Measurements from ENCODE around the gene PRG3.
A peak's percentile ranks its signal among the peaks of the same experiment; 100 is the strongest.

Gene PRG3

DNA sequence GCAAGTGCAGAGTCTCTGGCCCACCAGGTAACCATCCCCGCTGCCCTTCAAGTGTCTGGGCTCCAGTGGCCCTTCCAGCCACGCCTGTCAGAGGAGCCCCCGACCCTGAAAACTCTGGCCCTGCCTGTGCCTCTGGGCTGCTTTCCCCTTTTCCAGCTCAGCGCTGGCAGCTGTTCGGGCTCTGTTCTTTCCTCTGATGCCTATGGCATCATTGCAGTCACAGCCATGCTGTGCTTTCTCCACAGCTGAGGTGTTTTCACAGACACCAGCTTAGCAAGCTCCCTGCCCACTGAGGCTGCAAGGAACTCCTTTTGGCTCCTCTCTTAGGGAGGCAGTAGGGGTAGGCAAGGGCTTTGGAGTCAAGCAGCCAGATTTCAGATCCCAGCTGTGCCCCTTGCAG, 21.6 kb downstream of the PRG3 start:
- H3K4me3 Mint-ChIP-seq: no peak overlapping the region
- H3K36me3 Mint-ChIP-seq (ENCODE audit: low read depth): no peaks in the 10 kb centered on the region
- no peaks in the 10 kb centered on the region for H3K9me3 Mint-ChIP-seq
- H3K4me1 Mint-ChIP-seq: peaks cover 41% of the 10 kb centered on the region
- H3K27me3 Mint-ChIP-seq (ENCODE audit: low read depth, poor library complexity): peaks cover 17% of the 10 kb centered on the region
- TF ChIP-seq, protein P1, sequence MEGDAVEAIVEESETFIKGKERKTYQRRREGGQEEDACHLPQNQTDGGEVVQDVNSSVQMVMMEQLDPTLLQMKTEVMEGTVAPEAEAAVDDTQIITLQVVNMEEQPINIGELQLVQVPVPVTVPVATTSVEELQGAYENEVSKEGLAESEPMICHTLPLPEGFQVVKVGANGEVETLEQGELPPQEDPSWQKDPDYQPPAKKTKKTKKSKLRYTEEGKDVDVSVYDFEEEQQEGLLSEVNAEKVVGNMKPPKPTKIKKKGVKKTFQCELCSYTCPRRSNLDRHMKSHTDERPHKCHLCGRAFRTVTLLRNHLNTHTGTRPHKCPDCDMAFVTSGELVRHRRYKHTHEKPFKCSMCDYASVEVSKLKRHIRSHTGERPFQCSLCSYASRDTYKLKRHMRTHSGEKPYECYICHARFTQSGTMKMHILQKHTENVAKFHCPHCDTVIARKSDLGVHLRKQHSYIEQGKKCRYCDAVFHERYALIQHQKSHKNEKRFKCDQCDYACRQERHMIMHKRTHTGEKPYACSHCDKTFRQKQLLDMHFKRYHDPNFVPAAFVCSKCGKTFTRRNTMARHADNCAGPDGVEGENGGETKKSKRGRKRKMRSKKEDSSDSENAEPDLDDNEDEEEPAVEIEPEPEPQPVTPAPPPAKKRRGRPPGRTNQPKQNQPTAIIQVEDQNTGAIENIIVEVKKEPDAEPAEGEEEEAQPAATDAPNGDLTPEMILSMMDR (IDR thresholded peaks at IDR 0.05): no peak
- H3K27ac Mint-ChIP-seq: peak overlapping the region; percentile 54
- DNase-seq: no peak

DNA sequence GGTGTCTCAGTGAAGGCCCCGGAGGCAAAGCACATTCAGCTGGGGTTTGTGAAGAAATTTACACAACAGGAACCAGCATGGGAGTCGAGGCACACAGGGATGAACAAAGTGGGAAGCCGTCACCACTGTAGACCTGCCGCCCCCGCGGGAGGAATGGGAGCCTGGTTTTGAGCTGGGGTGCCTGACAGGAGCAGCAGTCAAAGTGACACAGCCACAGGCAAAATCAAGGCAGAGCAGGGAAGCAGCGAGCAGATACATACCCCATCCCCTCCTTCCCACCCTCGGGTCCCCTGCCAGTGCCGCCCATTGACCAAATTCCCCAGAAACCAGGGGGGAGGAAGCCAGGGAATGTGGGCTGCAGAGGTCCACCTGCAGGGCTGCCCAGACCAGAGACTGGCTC, 22.0 kb downstream of the PRG3 start:
- TF ChIP-seq, protein P1 (IDR thresholded peaks at IDR 0.05): no peak

DNA sequence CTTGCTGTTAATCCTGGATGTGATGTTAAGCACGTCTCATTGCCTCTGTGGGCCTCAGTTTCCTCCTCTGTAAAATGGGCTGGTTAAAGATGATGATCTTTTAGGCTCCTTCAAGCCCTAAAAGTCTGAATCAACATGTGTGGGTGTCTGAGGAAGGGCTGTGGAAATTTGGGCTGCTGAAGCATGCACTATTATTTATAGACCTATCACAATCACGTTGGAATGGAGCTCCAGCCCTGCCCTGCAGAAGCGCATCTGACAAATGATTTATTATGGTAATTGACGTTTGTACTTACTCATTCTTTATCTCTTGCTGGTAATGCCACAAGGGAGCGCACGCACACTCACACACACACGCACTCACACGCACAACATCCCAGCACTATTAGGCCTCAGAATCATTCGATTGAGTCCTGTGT, 22.4 kb downstream of the PRG3 start:
- DNase-seq: no peak
- no peaks in the 10 kb centered on the region for H3K36me3 Mint-ChIP-seq (ENCODE audit: low read depth)
- no peak overlapping the region for H3K4me3 Mint-ChIP-seq
- TF ChIP-seq, protein P1 (IDR thresholded peaks at IDR 0.05): no peak
- no peak overlapping the region for H3K27ac Mint-ChIP-seq
- H3K9me3 Mint-ChIP-seq: no peaks in the 10 kb centered on the region
- peaks cover 18% of the 10 kb centered on the region for H3K27me3 Mint-ChIP-seq (ENCODE audit: low read depth, poor library complexity)
- H3K4me1 Mint-ChIP-seq: peaks cover 49% of the 10 kb centered on the region

More for the DNA sequence above, 22.0 kb downstream of the PRG3 start:
- peaks cover 18% of the 10 kb centered on the region for H3K27me3 Mint-ChIP-seq (ENCODE audit: low read depth, poor library complexity)
- no peak overlapping the region for H3K27ac Mint-ChIP-seq
- peaks cover 45% of the 10 kb centered on the region for H3K4me1 Mint-ChIP-seq
- H3K4me3 Mint-ChIP-seq: no peak overlapping the region
- H3K9me3 Mint-ChIP-seq: no peaks in the 10 kb centered on the region
- no peak for DNase-seq
- H3K36me3 Mint-ChIP-seq (ENCODE audit: low read depth): no peaks in the 10 kb centered on the region

DNA sequence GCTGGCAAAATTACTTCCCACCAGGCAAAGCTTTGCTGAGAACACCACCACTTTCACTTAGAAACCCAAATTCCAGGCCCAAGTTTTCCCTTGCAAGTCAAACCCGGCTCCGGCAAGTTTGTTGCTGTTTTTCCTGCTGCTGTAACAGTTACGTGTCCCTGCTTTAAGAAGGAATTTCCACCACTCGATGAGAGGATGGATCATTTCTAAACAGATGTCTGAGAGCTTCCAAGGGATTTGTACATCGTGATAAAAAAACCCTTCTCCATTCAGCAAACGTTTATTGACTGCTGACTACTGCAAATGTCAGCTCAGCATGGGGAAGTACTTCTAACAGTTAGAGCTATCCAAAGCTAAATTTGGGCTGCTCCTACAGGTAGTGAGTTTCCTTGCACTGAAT, 23.1 kb downstream of the PRG3 start:
- Mint-ChIP-seq H3K4me3 (no peak overlapping the region), H3K9me3 (no peaks in the 10 kb centered on the region), H3K27me3 (ENCODE audit: low read depth, poor library complexity) (peaks cover 12% of the 10 kb centered on the region), H3K4me1 (peaks cover 56% of the 10 kb centered on the region), H3K36me3 (ENCODE audit: low read depth) (no peaks in the 10 kb centered on the region), H3K27ac (no peak overlapping the region)
- TF ChIP-seq, protein P1 (IDR thresholded peaks at IDR 0.05): no peak
- DNase-seq: no peak

DNA sequence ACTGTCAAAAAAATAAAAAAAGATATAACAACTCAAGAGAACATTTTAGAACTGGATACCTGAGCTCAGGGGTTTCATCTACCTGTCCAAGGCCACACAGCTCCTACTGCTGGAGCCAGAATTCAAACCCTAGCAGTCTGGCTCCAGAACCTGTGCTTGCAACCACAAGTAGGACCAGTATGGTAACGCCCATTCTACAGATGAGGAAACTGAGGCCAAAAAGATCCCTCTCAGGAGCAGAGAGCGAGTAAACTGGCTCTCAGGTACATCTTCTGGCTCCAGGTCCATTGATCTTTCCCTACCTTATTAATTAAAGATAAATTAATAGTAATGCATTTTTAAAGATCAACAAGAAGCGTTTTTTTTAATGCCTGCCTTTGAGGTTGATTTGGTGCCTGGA, 23.6 kb downstream of the PRG3 start:
- Mint-ChIP-seq H3K27ac (no peak overlapping the region), H3K4me1 (peaks cover 62% of the 10 kb centered on the region)

DNA sequence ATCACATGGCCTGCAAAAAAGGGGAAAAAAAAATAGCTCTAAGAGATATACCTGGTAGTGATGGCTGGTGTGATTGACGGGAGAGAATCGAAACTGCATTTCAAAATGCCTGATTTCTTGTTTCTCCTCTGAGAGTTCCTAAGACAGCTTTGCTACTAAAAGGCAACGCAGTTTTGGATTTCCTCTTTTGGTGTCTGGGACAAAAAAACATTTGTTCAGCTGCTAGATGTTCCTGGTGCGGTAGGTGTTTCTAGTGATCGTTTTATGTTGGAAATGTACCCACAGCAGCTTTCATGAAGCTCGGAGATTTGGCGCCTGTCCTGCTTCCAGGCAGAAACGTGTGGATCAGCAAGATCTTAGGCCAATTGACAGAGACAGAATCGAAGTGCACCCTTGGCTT, 24.7 kb downstream of the PRG3 start:
- Mint-ChIP-seq H3K4me1 (peaks cover 68% of the 10 kb centered on the region), H3K36me3 (ENCODE audit: low read depth) (peaks cover 5% of the 10 kb centered on the region), H3K4me3 (no peak overlapping the region), H3K27me3 (ENCODE audit: low read depth, poor library complexity) (peaks cover 5% of the 10 kb centered on the region), H3K9me3 (peaks cover 9% of the 10 kb centered on the region), H3K27ac (peak overlapping the region; percentile 21)
- TF ChIP-seq, protein P1 (IDR thresholded peaks at IDR 0.05): no peak
- no peak for DNase-seq

More for the DNA sequence above, 23.6 kb downstream of the PRG3 start:
- Mint-ChIP-seq H3K9me3 (peaks cover 4% of the 10 kb centered on the region), H3K4me3 (no peak overlapping the region), H3K36me3 (ENCODE audit: low read depth) (no peaks in the 10 kb centered on the region), H3K27me3 (ENCODE audit: low read depth, poor library complexity) (peaks cover 11% of the 10 kb centered on the region)
- DNase-seq: no peak
- TF ChIP-seq, protein P1 (IDR thresholded peaks at IDR 0.05): no peak
